B cell (primary cell): ENCODE measurements around the gene POLE. TPM values are rescaled to one million over a fixed set of nuclear protein-coding genes. Genes with fewer than 3 reads are reported as not detected.

Experiments used
- ATAC-seq: fragments of 200-7000 bp; cut with Tn5 transposase; one replicate; pipeline ENCODE4 v1.10.0; 2021; ENCODE audit warnings: low read depth, mild to moderate bottlenecking, moderate number of reproducible peaks, moderate library complexity
- CTCF ChIA-PET: fragments of 350-600 bp; sonication (Branson Sonifier 250); formaldehyde crosslinking; loops from one replicate; lab custom pipeline; 2021; ENCODE audit warnings: antibody characterized with exemption, inconsistent platforms; lab: Charles Lee
- POLR2A ChIA-PET: fragments of 350-600 bp; sonication (Branson Sonifier 250); formaldehyde crosslinking; loops from one replicate; lab custom pipeline; 2021; ENCODE audit warnings: antibody characterized with exemption; lab: Charles Lee
- DNase-seq: peaks from one replicate; pipeline ENCODE4 v3.0.0; 2013
- H2AFZ ChIP-seq: 2 replicates; pipeline ENCODE4 v1.6.1; 2012; ENCODE audit warnings: mild to moderate bottlenecking, low read depth, low read length; ENCODE audit not compliant: insufficient read depth, poor library complexity, severe bottlenecking
- H3K27ac ChIP-seq, 2 donors: 1 replicate in 1 of 2; 2 replicates in 1 of 2; pipeline ENCODE4 v1.5.1; 2012 to 2013; ENCODE audit warnings: low read length in 2 of 2, mild to moderate bottlenecking in 2 of 2, moderate library complexity in 1 of 2
- H3K27me3 ChIP-seq, 4 experiments: fragments of 200-600 bp in 1 of 4; sonication (generic) in 1 of 4; replicated peaks in 1 of 4; 1 replicate in 2 of 4; 2 replicates in 2 of 4; pipeline versions ENCODE4 v1.6.1 to v1.7.0; 2013 to 2016; ENCODE audit warnings: low read length in 3 of 4, mild to moderate bottlenecking in 2 of 4, mixed read lengths in 1 of 4, moderate library complexity in 1 of 4; ENCODE audit not compliant: insufficient read depth in 4 of 4, control insufficient read depth in 3 of 4; ENCODE audit errors: control extremely low read depth in 1 of 4
- H3K36me3 ChIP-seq, 2 experiments: replicated peaks in 1 of 2; 1 replicate in 1 of 2; 2 replicates in 1 of 2; pipeline versions ENCODE4 v1.6.1 to v1.7.1; 2013; ENCODE audit warnings: low read length in 1 of 2; ENCODE audit not compliant: insufficient read depth in 2 of 2, control insufficient read depth in 1 of 2; ENCODE audit errors: control extremely low read depth in 1 of 2, extremely low read depth in 1 of 2
- H3K4me1 ChIP-seq, 2 donors: fragments of 200-600 bp in 1 of 2; sonication (generic) in 1 of 2; 1 replicate in 1 of 2; 2 replicates in 1 of 2; pipeline versions ENCODE4 v1.5.1 to v1.6.1; 2013 to 2017; ENCODE audit warnings: low read length in 2 of 2; ENCODE audit not compliant: control insufficient read depth in 2 of 2, insufficient read depth in 2 of 2
- H3K4me2 ChIP-seq: replicated peaks from 2 replicates; pipeline ENCODE3; 2012; ENCODE audit warnings: mild to moderate bottlenecking, low read depth, low read length; ENCODE audit not compliant: poor library complexity, severe bottlenecking
- H3K4me3 ChIP-seq, 5 experiments: fragments of 200-600 bp in 1 of 5; sonication (generic) in 1 of 5; 1 replicate in 3 of 5; 2 replicates in 2 of 5; pipeline versions ENCODE4 v1.5.1 to v1.7.0; 2011 to 2016; ENCODE audit warnings: low read length in 4 of 5, mild to moderate bottlenecking in 4 of 5, low read depth in 2 of 5, control low read depth in 1 of 5, moderate library complexity in 1 of 5; ENCODE audit not compliant: insufficient read depth in 1 of 5; ENCODE audit errors: control extremely low read depth in 1 of 5, extremely low read depth in 1 of 5
- H3K79me2 ChIP-seq: fragments of 200-600 bp; sonication (generic); one replicate; pipeline ENCODE4 v1.6.0; 2016; ENCODE audit warnings: low read length; ENCODE audit not compliant: control insufficient read depth, insufficient read depth
- H3K9ac ChIP-seq: fragments of 200-600 bp; sonication (generic); 2 replicates; pipeline ENCODE4 v1.6.1; 2017; ENCODE audit warnings: mild to moderate bottlenecking, low read length, moderate library complexity
- H3K9me3 ChIP-seq, 3 donors: one replicate each; pipeline versions ENCODE4 v1.6.1 to v1.7.1; 2013; ENCODE audit warnings: low read length in 2 of 3; ENCODE audit not compliant: control insufficient read depth in 2 of 3, insufficient read depth in 1 of 3; ENCODE audit errors: control extremely low read depth in 1 of 3
- H4K20me1 ChIP-seq: 2 replicates; pipeline ENCODE4 v1.6.0; 2012; ENCODE audit warnings: mild to moderate bottlenecking, low read length; ENCODE audit not compliant: insufficient read depth, control insufficient read depth, poor library complexity, severe bottlenecking
- H3K27ac Mint-ChIP-seq: one replicate; pipeline ENCODE4 v1.8.0; 2021; ENCODE audit warnings: mixed read lengths
- H3K27me3 Mint-ChIP-seq: one replicate; pipeline ENCODE4 v1.8.0; 2021; ENCODE audit warnings: mixed read lengths
- H3K4me1 Mint-ChIP-seq: one replicate; pipeline ENCODE4 v1.8.0; 2021; ENCODE audit warnings: mixed read lengths
- H3K4me3 Mint-ChIP-seq: one replicate; pipeline ENCODE4 v1.8.0; 2021; ENCODE audit warnings: mixed read lengths
- H3K9me3 Mint-ChIP-seq: one replicate; pipeline ENCODE4 v1.8.0; 2022; ENCODE audit warnings: mixed read lengths; ENCODE audit not compliant: insufficient read depth
- EZH2 ChIP-seq: IDR thresholded peaks from 2 replicates; pipeline ENCODE4 v1.6.1; 2012; ENCODE audit warnings: borderline replicate concordance, low read depth, mild to moderate bottlenecking, moderate library complexity, low read length; ENCODE audit not compliant: insufficient read depth, poor library complexity, severe bottlenecking
- WGBS: methylation state at CpG from one replicate; pipeline ENCODE4 v1.1.5; 2013; ENCODE audit warnings: missing lambda C conversion rate; ENCODE audit not compliant: insufficient coverage; 5-methylcytosine and 5-hydroxymethylcytosine counted together
- intact Hi-C: fragments of 100-400 bp; cut with micrococcal nuclease; formaldehyde crosslinking; loops from one replicate; pipeline ENCODE4 v1.10.0; 2022
- polyA plus RNA-seq: library from polyadenylated mRNA; depleted of rRNA; stranded (reverse); fragments of >200 nt; gene quantifications from 2 replicates; pipeline ENCODE4 v1.2.3, GENCODE V29; 2012
- total RNA-seq, 2 donors: library from RNA; stranded (reverse); fragments of 120-200 nt in 1 of 2; gene quantifications; 1 replicate in 1 of 2; 2 replicates in 1 of 2; pipeline versions ENCODE4 v1.2.3 to v1.2.4, GENCODE V29; 2013 to 2022
- TF ChIP-seq, protein P1 (sequence below): fragments of 200-600 bp; IDR thresholded peaks from one replicate; pipeline ENCODE4 v1.8.0; 2022; ENCODE audit warnings: antibody characterized with exemption, mild to moderate bottlenecking

POLE gene
- total and polyA plus RNA-seq, 2 donors (not counting 1 experiment from before 2014, with no cell fraction given) = 32.0 to 62.0 TPM

GRCh38 chr12:132593938-132594358, 93.2 kb downstream of the POLE start:
- 32% methylated on average over 11 of the region's 11 CpGs for WGBS
- Histone ChIP-seq H3K79me2 (no peaks in the 10 kb centered on the region), H3K4me2 (no peak overlapping the region), H3K27me3 (peaks cover 0 to 10% (median 0%) of the 10 kb centered on the region in 4 experiments), H3K27ac (no peak overlapping the region), H3K36me3 (no peaks in the 10 kb centered on the region), H2AFZ (no peak overlapping the region), H3K4me3 (no peak overlapping the region), H3K9me3 (peaks cover 0 to 17% (median 0%) of the 10 kb centered on the region in 3 donors), H3K4me1 (peaks cover 8 to 14% of the 10 kb centered on the region in 2 donors), H4K20me1 (peaks cover 5% of the 10 kb centered on the region), H3K9ac (no peak overlapping the region)
- H3K9me3 Mint-ChIP-seq = no peaks in the 10 kb centered on the region
- intact Hi-C loops = no loop called here
- POLR2A ChIA-PET = no interaction called here
- H3K27ac Mint-ChIP-seq = no peak overlapping the region
- CTCF ChIA-PET = no interaction called here
- DNase-seq (no peak), ATAC-seq (no peak)
- TF ChIP-seq, protein P1, sequence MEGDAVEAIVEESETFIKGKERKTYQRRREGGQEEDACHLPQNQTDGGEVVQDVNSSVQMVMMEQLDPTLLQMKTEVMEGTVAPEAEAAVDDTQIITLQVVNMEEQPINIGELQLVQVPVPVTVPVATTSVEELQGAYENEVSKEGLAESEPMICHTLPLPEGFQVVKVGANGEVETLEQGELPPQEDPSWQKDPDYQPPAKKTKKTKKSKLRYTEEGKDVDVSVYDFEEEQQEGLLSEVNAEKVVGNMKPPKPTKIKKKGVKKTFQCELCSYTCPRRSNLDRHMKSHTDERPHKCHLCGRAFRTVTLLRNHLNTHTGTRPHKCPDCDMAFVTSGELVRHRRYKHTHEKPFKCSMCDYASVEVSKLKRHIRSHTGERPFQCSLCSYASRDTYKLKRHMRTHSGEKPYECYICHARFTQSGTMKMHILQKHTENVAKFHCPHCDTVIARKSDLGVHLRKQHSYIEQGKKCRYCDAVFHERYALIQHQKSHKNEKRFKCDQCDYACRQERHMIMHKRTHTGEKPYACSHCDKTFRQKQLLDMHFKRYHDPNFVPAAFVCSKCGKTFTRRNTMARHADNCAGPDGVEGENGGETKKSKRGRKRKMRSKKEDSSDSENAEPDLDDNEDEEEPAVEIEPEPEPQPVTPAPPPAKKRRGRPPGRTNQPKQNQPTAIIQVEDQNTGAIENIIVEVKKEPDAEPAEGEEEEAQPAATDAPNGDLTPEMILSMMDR = no peak
- TF ChIP-seq EZH2 = no peak
- no peak overlapping the region for H3K4me3 Mint-ChIP-seq
- peaks cover 11% of the 10 kb centered on the region for H3K4me1 Mint-ChIP-seq
- peaks cover 6% of the 10 kb centered on the region for H3K27me3 Mint-ChIP-seq

GRCh38 chr12:132593521-132593920, 93.6 kb downstream of the POLE start:
- Histone ChIP-seq H3K27ac (no peak overlapping the region), H3K79me2 (no peaks in the 10 kb centered on the region), H4K20me1 (peaks cover 5% of the 10 kb centered on the region), H2AFZ (no peak overlapping the region), H3K27me3 (peaks cover 0 to 10% (median under 1%) of the 10 kb centered on the region in 4 experiments), H3K4me1 (peaks cover 6 to 9% of the 10 kb centered on the region in 2 donors), H3K9me3 (peaks cover 0 to 20% (median 0%) of the 10 kb centered on the region in 3 donors), H3K9ac (no peak overlapping the region), H3K4me2 (no peak overlapping the region), H3K4me3 (no peak overlapping the region), H3K36me3 (no peaks in the 10 kb centered on the region)
- DNase-seq = no peak
- H3K9me3 Mint-ChIP-seq = no peaks in the 10 kb centered on the region
- no peak overlapping the region for H3K27ac Mint-ChIP-seq
- TF ChIP-seq, protein P1 = no peak
- TF ChIP-seq EZH2 = no peak
- POLR2A ChIA-PET = no interaction called here
- intact Hi-C loops = no loop called here
- peaks cover 6% of the 10 kb centered on the region for H3K27me3 Mint-ChIP-seq
- WGBS = 87% methylated on average over 6 of the region's 18 CpGs
- no peak for ATAC-seq
- CTCF ChIA-PET = no interaction called here
- H3K4me1 Mint-ChIP-seq = peaks cover 8% of the 10 kb centered on the region
- H3K4me3 Mint-ChIP-seq = no peak overlapping the region
